Endothelial cell of umbilical vein (primary cell): Measurements from ENCODE around the gene MRPL4.

Experiments
- CTCF ChIP-seq, 2 donors: IDR thresholded peaks; 1 replicate in 1 of 2; 2 replicates in 1 of 2; pipeline ENCODE4 v1.5.1; 2011; ENCODE audit warnings: low read length in 2 of 2, mild to moderate bottlenecking in 2 of 2, moderate library complexity in 2 of 2, control low read depth in 1 of 2, inconsistent platforms in 1 of 2, low read depth in 1 of 2; ENCODE audit not compliant: insufficient read depth in 1 of 2; ENCODE audit errors: extremely low read depth in 1 of 2
- POLR2A ChIP-seq: IDR thresholded peaks from 2 replicates; pipeline ENCODE4 v1.6.1; 2012; ENCODE audit warnings: low read depth, mild to moderate bottlenecking, control low read depth, low read length

GRCh38 chr19:10214784-10215183 lies 37.2 kb upstream of the MRPL4 start:
- TF ChIP-seq POLR2A, result no peak
- no peak for TF ChIP-seq CTCF (IDR thresholded peaks at IDR 0.05; ENCODE audit: extremely low read depth in 1 of 2, insufficient read depth in 1 of 2, low read depth in 1 of 2, low read length in 2 of 2)
